Measurements from ENCODE around the gene DSN1. TPM values are rescaled to one million over a fixed set of nuclear protein-coding genes. Genes with fewer than 3 reads are reported as not detected.

Gene DSN1
- total and polyA plus RNA-seq, 4 donors, result 3.5 to 14.6 (median 5.1) TPM

GRCh38 chr20:36779656-36780025 is 6.1 kb upstream of the DSN1 start:
- no peaks in the 10 kb centered on the region for H3K27me3 ChIP-seq (ENCODE audit: control insufficient read depth in 4 of 4, insufficient read depth in 4 of 4, low read length in 3 of 4)
- no peak overlapping the region for H3K27ac ChIP-seq (ENCODE audit: low read depth in 1 of 2, low read length in 2 of 2)
- no peaks in the 10 kb centered on the region for H3K36me3 ChIP-seq (ENCODE audit: control insufficient read depth in 4 of 4, insufficient read depth in 3 of 4, low read depth in 1 of 4, low read length in 3 of 4)
- no peak for TF ChIP-seq HNF4A (conservative IDR thresholded peaks at IDR 0.05)
- no peak for TF ChIP-seq FOXA2 (IDR thresholded peaks at IDR 0.05)
- no peak for TF ChIP-seq ATF3 (IDR thresholded peaks at IDR 0.05)
- TF ChIP-seq JUND (IDR thresholded peaks at IDR 0.05), result no peak
- no peak for TF ChIP-seq YY1 (IDR thresholded peaks at IDR 0.05)
- TF ChIP-seq CTCF (IDR thresholded peaks at IDR 0.05; ENCODE audit: low read depth, low read length, missing input control), result no peak
- TF ChIP-seq RXRA (IDR thresholded peaks at IDR 0.05), result no peak
- no peak for DNase-seq (ENCODE audit: low spot score)
- no peaks in the 10 kb centered on the region for H3K9me3 ChIP-seq (ENCODE audit: control insufficient read depth in 4 of 4, low read length in 3 of 4)
- no peaks in the 10 kb centered on the region for H3K4me1 ChIP-seq (ENCODE audit: control insufficient read depth in 4 of 4, insufficient read depth in 4 of 4, low read length in 3 of 4)
- H3K9ac ChIP-seq (ENCODE audit: low read depth in 1 of 2, low read length in 2 of 2), result no peak overlapping the region
- WGBS, result 65% methylated on average over 6 of the region's 6 CpGs
- no peak overlapping the region for H3K4me3 ChIP-seq (ENCODE audit: low read depth in 1 of 3, low read length in 3 of 3)

GRCh38 chr20:36778831-36779655 is 5.5 kb upstream of the DSN1 start:
- no peak overlapping the region for H3K4me3 ChIP-seq (ENCODE audit: low read depth in 1 of 3, low read length in 3 of 3)
- no peak for TF ChIP-seq NR2F2 (IDR thresholded peaks at IDR 0.05)
- no peak for TF ChIP-seq RAD21 (IDR thresholded peaks at IDR 0.05)
- no peaks in the 10 kb centered on the region for H3K9me3 ChIP-seq (ENCODE audit: control insufficient read depth in 4 of 4, low read length in 3 of 4)
- no peak overlapping the region for H3K9ac ChIP-seq (ENCODE audit: low read depth in 1 of 2, low read length in 2 of 2)
- peaks cover 0 to 4% (median 2%) of the 10 kb centered on the region in 4 donors for H3K4me1 ChIP-seq (ENCODE audit: control insufficient read depth in 4 of 4, insufficient read depth in 4 of 4, low read length in 3 of 4)
- DNase-seq (ENCODE audit: low spot score), result no peak
- no peak overlapping the region for H3K27ac ChIP-seq (ENCODE audit: low read depth in 1 of 2, low read length in 2 of 2)
- H3K27me3 ChIP-seq (ENCODE audit: control insufficient read depth in 4 of 4, insufficient read depth in 4 of 4, low read length in 3 of 4), result no peaks in the 10 kb centered on the region
- 61% methylated on average over 3 of the region's 3 CpGs for WGBS
- H3K36me3 ChIP-seq (ENCODE audit: control insufficient read depth in 4 of 4, insufficient read depth in 3 of 4, low read depth in 1 of 4, low read length in 3 of 4), result no peaks in the 10 kb centered on the region

- no peak for DNase-seq (ENCODE audit: low spot score)
- Histone ChIP-seq H3K9me3 (ENCODE audit: control insufficient read depth in 4 of 4, low read length in 3 of 4) (no peaks in the 10 kb centered on the region), H3K9ac (ENCODE audit: low read depth in 1 of 2, low read length in 2 of 2) (no peak overlapping the region), H3K4me1 (ENCODE audit: control insufficient read depth in 4 of 4, insufficient read depth in 4 of 4, low read length in 3 of 4) (peaks cover 0 to 14% (median 10%) of the 10 kb centered on the region in 4 donors), H3K36me3 (ENCODE audit: control insufficient read depth in 4 of 4, insufficient read depth in 3 of 4, low read depth in 1 of 4, low read length in 3 of 4) (no peaks in the 10 kb centered on the region), H3K27ac (ENCODE audit: low read depth in 1 of 2, low read length in 2 of 2) (no peak overlapping the region), H3K27me3 (ENCODE audit: control insufficient read depth in 4 of 4, insufficient read depth in 4 of 4, low read length in 3 of 4) (no peaks in the 10 kb centered on the region), H3K4me3 (ENCODE audit: low read depth in 1 of 3, low read length in 3 of 3) (no peak overlapping the region)
- WGBS, result 93% methylated on average over 3 of the region's 3 CpGs
- TF ChIP-seq MAX (IDR thresholded peaks at IDR 0.05) (no peak), HNF4A (conservative IDR thresholded peaks at IDR 0.05) (no peak), EGR1 (IDR thresholded peaks at IDR 0.05; ENCODE audit: low read depth in 2 of 2) (no peak), JUND (IDR thresholded peaks at IDR 0.05) (no peak), ATF3 (IDR thresholded peaks at IDR 0.05) (no peak), YY1 (IDR thresholded peaks at IDR 0.05) (no peak), RXRA (IDR thresholded peaks at IDR 0.05) (no peak), GABPA (IDR thresholded peaks at IDR 0.05 in 1 of 2, conservative IDR thresholded peaks at IDR 0.05 in 1 of 2) (no peak), HNF4G (IDR thresholded peaks at IDR 0.05) (no peak), TAF1 (conservative IDR thresholded peaks at IDR 0.05) (no peak), REST (IDR thresholded peaks at IDR 0.05) (no peak), RAD21 (IDR thresholded peaks at IDR 0.05) (no peak), SP1 (IDR thresholded peaks at IDR 0.05) (no peak), NR2F2 (IDR thresholded peaks at IDR 0.05) (no peak), FOXA1 (IDR thresholded peaks at IDR 0.05) (no peak), ZBTB33 (IDR thresholded peaks at IDR 0.05) (no peak)
Measured at GRCh38 chr20:36777576-36777975, 4.0 kb upstream of the DSN1 start.
